GM23338 (cell line): ENCODE data around the gene HCN3. TPM values are rescaled to one million over a fixed set of nuclear protein-coding genes. Genes with fewer than 3 reads are reported as not detected.

Source experiments
- ATAC-seq: fragments of 200-7000 bp; cut with Tn5 transposase; 3 replicates; pipeline ENCODE4 v1.9.1; 2020
- DNase-seq: peaks from one replicate; pipeline ENCODE4 v3.0.0-alpha.2; 2015; ENCODE audit warnings: low spot score
- H2AFZ ChIP-seq: fragments of 200-600 bp; sonication (generic); 2 replicates; pipeline ENCODE4 v1.8.0; 2016; ENCODE audit warnings: antibody characterized with exemption, mild to moderate bottlenecking, moderate library complexity
- H3F3A ChIP-seq: fragments of 200-600 bp; sonication (generic); replicated peaks from 2 replicates; pipeline ENCODE4 v1.8.0; 2017; ENCODE audit warnings: antibody characterized with exemption, mixed run types, low read depth
- H3K27ac ChIP-seq: fragments of 200-600 bp; sonication (generic); 2 replicates; pipeline ENCODE4 v1.6.1; 2016; ENCODE audit warnings: low read depth
- H3K27me3 ChIP-seq: fragments of 200-600 bp; sonication (generic); 2 replicates; pipeline ENCODE4 v1.8.0; 2016; ENCODE audit warnings: mild to moderate bottlenecking, mixed run types, moderate library complexity; ENCODE audit not compliant: insufficient read depth
- H3K36me3 ChIP-seq: fragments of 200-600 bp; sonication (generic); 2 replicates; pipeline ENCODE4 v1.8.0; 2016; ENCODE audit warnings: mild to moderate bottlenecking; ENCODE audit not compliant: insufficient read depth
- H3K4me1 ChIP-seq: fragments of 200-600 bp; sonication (generic); 2 replicates; pipeline ENCODE4 v1.8.0; 2016; ENCODE audit warnings: mild to moderate bottlenecking, moderate library complexity; ENCODE audit not compliant: insufficient read depth
- H3K4me2 ChIP-seq: fragments of 200-600 bp; sonication (generic); 2 replicates; pipeline ENCODE4 v1.7.1; 2017; ENCODE audit warnings: mixed run types
- H3K4me3 ChIP-seq: fragments of 200-600 bp; sonication (generic); 2 replicates; pipeline ENCODE4 v1.6.1; 2016; ENCODE audit warnings: mixed run types
- H3K79me2 ChIP-seq: fragments of 200-600 bp; sonication (generic); replicated peaks from 2 replicates; pipeline ENCODE4 v1.8.0; 2017; ENCODE audit warnings: mild to moderate bottlenecking; ENCODE audit not compliant: insufficient read depth
- H3K9me2 ChIP-seq: fragments of 200-600 bp; sonication (generic); 2 replicates; pipeline ENCODE4 v1.8.0; 2017; ENCODE audit not compliant: insufficient read depth
- H4K20me1 ChIP-seq: fragments of 200-600 bp; sonication (generic); replicated peaks from 2 replicates; pipeline ENCODE4 v1.8.0; 2017; ENCODE audit warnings: mild to moderate bottlenecking; ENCODE audit not compliant: insufficient read depth
- H3K27ac Mint-ChIP-seq: 2 replicates; pipeline ENCODE4 v1.8.0; 2020; ENCODE audit warnings: inconsistent platforms, mild to moderate bottlenecking, moderate library complexity, mixed read lengths
- H3K27me3 Mint-ChIP-seq: 3 replicates; pipeline ENCODE4 v1.8.0; 2022; ENCODE audit warnings: low read depth, mild to moderate bottlenecking, moderate library complexity, mixed read lengths, inconsistent platforms; ENCODE audit not compliant: insufficient read depth, poor library complexity
- H3K36me3 Mint-ChIP-seq: 3 replicates; pipeline ENCODE4 v1.8.0; 2021; ENCODE audit warnings: low read depth, mild to moderate bottlenecking, inconsistent platforms, moderate library complexity, mixed read lengths
- H3K4me1 Mint-ChIP-seq: 3 replicates; pipeline ENCODE4 v1.8.0; 2020; ENCODE audit warnings: mild to moderate bottlenecking, inconsistent platforms, mixed read lengths
- H3K4me3 Mint-ChIP-seq: 3 replicates; pipeline ENCODE4 v1.8.0; 2021; ENCODE audit warnings: moderate library complexity, mild to moderate bottlenecking, inconsistent platforms, mixed read lengths
- H3K9me3 Mint-ChIP-seq: 3 replicates; pipeline ENCODE4 v1.8.0; 2020; ENCODE audit warnings: moderate library complexity, mild to moderate bottlenecking, inconsistent platforms, mixed read lengths
- CREB1 ChIP-seq: fragments of 250-450 bp; sonication (Bioruptor Pico); IDR thresholded peaks from 2 replicates; pipeline ENCODE4 v1.5.0; 2020; ENCODE audit warnings: low read depth, mild to moderate bottlenecking, moderate library complexity
- ETS1 ChIP-seq: IDR thresholded peaks from 2 replicates; pipeline ENCODE4 v1.6.1; 2016; ENCODE audit warnings: antibody characterized with exemption
- NANOG ChIP-seq: IDR thresholded peaks from 2 replicates; pipeline ENCODE4 v1.6.1; 2016; ENCODE audit warnings: antibody characterized with exemption, borderline replicate concordance
- ZNF331 ChIP-seq: fragments of 250-450 bp; sonication (Bioruptor Pico); IDR thresholded peaks from 2 replicates; pipeline ENCODE4 v1.5.0; 2020; ENCODE audit warnings: low read depth, mild to moderate bottlenecking, moderate library complexity
- ZNF462 ChIP-seq: fragments of 250-450 bp; sonication (Bioruptor Pico); IDR thresholded peaks from 2 replicates; pipeline ENCODE4 v1.5.0; 2020; ENCODE audit warnings: mild to moderate bottlenecking, moderate library complexity
- polyA plus RNA-seq: library from polyadenylated mRNA; unstranded; fragments of >200 nt; fragmentation: Nextera tagmentation; extraction: Ambion mirVana; gene quantifications from 2 replicates; pipeline ENCODE4 v1.2.1, GENCODE V29; 2016
- total RNA-seq: library from RNA; depleted of rRNA; stranded (reverse); fragments of >200 nt; shearing (Covaris generic); gene quantifications from 2 replicates; pipeline ENCODE4 v1.2.3, GENCODE V29; 2014
- TF ChIP-seq, protein P1 (sequence below): IDR thresholded peaks from one replicate; pipeline ENCODE4 v1.6.1; 2018; ENCODE audit warnings: antibody characterized with exemption; ENCODE audit not compliant: unreplicated experiment
- TF ChIP-seq, protein P2 (sequence below), 2 experiments: fragments of 200-600 bp in 1 of 2; sonication (generic) in 1 of 2; conservative IDR thresholded peaks; 2 replicates each; pipeline versions ENCODE4 v1.5.1 to v1.6.1; 2016 to 2017; ENCODE audit warnings: antibody characterized with exemption in 2 of 2, low read depth in 2 of 2, mild to moderate bottlenecking in 2 of 2, moderate library complexity in 1 of 2

HCN3 gene
- total and polyA plus RNA-seq, 2 experiments from 2014 or later, result 3.4 to 4.9 TPM

DNA sequence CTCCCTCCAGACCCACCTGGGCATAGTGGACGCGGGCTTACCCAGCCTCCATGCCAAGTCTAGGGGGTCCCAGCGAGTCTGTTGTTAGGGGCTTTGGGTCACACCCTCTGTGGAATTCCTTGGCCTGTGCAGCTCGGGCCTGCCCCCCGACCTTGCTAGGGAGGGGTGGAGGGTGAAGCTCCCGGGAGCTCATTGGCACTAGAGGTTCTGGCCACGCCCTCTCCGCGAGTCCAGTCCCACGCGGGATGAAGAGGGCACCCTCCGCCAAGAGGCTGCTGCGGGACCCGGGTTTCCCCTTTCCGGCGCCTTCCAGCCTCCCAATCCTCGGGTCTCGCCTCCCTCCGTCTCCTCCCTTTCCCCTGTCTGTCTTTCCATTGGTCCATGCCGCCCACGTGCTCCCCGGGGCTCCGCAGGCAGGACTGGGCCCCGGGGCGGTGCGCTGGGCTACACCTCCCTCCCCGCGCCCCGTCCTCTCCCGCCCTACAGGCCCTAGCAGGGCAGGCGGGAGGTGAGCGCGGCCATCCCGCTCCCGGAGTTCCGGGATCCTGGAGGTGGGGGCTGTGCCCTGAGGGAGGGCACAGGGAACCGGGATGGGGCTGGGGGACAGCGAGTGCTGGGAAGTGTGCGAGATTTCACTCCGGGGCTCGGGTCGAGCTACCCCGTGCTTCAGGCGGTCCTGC lies 46.9 kb downstream of the HCN3 start (continued):
- TF ChIP-seq, protein P1, sequence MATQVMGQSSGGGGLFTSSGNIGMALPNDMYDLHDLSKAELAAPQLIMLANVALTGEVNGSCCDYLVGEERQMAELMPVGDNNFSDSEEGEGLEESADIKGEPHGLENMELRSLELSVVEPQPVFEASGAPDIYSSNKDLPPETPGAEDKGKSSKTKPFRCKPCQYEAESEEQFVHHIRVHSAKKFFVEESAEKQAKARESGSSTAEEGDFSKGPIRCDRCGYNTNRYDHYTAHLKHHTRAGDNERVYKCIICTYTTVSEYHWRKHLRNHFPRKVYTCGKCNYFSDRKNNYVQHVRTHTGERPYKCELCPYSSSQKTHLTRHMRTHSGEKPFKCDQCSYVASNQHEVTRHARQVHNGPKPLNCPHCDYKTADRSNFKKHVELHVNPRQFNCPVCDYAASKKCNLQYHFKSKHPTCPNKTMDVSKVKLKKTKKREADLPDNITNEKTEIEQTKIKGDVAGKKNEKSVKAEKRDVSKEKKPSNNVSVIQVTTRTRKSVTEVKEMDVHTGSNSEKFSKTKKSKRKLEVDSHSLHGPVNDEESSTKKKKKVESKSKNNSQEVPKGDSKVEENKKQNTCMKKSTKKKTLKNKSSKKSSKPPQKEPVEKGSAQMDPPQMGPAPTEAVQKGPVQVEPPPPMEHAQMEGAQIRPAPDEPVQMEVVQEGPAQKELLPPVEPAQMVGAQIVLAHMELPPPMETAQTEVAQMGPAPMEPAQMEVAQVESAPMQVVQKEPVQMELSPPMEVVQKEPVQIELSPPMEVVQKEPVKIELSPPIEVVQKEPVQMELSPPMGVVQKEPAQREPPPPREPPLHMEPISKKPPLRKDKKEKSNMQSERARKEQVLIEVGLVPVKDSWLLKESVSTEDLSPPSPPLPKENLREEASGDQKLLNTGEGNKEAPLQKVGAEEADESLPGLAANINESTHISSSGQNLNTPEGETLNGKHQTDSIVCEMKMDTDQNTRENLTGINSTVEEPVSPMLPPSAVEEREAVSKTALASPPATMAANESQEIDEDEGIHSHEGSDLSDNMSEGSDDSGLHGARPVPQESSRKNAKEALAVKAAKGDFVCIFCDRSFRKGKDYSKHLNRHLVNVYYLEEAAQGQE, result peak; percentile 7
- TF ChIP-seq ETS1, result peak; percentile 27; the same call in 1 of the 2 replicates
- TF ChIP-seq, protein P2, sequence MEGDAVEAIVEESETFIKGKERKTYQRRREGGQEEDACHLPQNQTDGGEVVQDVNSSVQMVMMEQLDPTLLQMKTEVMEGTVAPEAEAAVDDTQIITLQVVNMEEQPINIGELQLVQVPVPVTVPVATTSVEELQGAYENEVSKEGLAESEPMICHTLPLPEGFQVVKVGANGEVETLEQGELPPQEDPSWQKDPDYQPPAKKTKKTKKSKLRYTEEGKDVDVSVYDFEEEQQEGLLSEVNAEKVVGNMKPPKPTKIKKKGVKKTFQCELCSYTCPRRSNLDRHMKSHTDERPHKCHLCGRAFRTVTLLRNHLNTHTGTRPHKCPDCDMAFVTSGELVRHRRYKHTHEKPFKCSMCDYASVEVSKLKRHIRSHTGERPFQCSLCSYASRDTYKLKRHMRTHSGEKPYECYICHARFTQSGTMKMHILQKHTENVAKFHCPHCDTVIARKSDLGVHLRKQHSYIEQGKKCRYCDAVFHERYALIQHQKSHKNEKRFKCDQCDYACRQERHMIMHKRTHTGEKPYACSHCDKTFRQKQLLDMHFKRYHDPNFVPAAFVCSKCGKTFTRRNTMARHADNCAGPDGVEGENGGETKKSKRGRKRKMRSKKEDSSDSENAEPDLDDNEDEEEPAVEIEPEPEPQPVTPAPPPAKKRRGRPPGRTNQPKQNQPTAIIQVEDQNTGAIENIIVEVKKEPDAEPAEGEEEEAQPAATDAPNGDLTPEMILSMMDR (conservative IDR thresholded peaks at IDR 0.05; ENCODE audit: low read depth in 2 of 2), result no peak

DNA sequence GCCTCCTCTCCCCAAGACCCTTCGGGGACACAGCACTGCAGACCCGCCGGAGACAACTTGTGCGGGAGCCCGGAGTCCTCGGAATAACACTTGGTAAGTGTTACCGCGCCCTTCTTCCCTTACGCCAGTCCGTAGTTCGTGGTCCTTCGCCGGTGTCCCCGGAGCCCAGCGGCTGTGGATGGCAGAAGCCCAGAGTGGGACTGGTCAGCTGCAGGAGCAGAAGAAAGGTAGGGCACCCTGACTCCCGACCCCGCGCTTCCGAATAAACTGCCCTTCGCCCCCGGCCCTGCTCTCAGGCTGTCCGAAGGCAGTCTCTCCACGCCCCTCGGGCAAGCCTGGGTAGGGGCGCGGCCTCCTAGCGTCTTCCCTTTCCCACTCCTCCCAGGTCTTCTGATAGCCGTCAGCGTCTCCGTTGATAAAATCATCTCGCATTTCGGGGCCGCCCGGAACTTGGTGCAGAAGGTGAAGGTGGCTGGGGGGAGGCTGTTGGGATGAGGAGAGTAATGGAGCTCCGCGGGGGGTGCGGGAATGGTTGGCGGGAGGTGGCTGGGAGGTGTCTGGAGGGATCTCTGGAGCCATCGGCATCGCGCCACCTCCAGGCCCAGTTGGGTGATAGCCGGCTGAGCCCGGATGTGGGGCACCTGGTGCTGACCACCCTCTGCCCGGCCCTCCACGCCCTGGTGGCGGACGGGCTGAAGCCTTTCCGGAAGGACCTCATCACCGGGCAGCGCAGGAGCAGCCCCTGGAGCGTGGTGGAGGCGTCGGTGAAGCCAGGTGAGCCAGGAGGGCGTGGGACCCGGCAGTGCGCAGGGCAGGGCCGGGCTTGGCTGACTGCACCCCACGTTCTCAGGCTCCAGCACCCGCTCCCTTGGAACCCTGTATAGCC lies 47.7 kb downstream of the HCN3 start:
- peak overlapping the region; percentile 95 for H2AFZ ChIP-seq
- H3K4me1 ChIP-seq, result peaks cover 24% of the 10 kb centered on the region
- H3F3A ChIP-seq, result peaks cover 26% of the 10 kb centered on the region
- H3K4me2 ChIP-seq, result peak overlapping the region; percentile 99
- peaks cover 7% of the 10 kb centered on the region for H3K27me3 ChIP-seq
- peak overlapping the region; percentile 78 for H3K27ac ChIP-seq
- 0 out of 2 replicates have a peak, but pooled peaks cover 5% of the 10 kb centered on the region for H3K79me2 ChIP-seq
- Mint-ChIP-seq H3K27me3 (peaks cover 18% of the 10 kb centered on the region), H3K36me3 (peaks cover 22% of the 10 kb centered on the region), H3K4me3 (peak overlapping the region; percentile 95), H3K4me1 (peaks cover 31% of the 10 kb centered on the region), H3K27ac (peak overlapping the region; percentile 68; the same call in 1 of the 2 replicates), H3K9me3 (no peaks in the 10 kb centered on the region)
- H4K20me1 ChIP-seq, result no peaks in the 10 kb centered on the region; the same call in 1 of the 2 replicates
- H3K4me3 ChIP-seq, result peak overlapping the region; percentile 99
- peaks cover 16% of the 10 kb centered on the region for H3K36me3 ChIP-seq
- H3K9me2 ChIP-seq, result no peaks in the 10 kb centered on the region
- DNase-seq (peak; percentile 94), ATAC-seq (peak; percentile 44)
- TF ChIP-seq ETS1, result no peak; the same call in 1 of the 2 replicates
- 0 out of 2 replicates have a peak, but pooled peaks have one; percentile 15 for TF ChIP-seq NANOG
- no peak for TF ChIP-seq ZNF462
- no peak for TF ChIP-seq ZNF331 (CRISPR knock-in tag)
- TF ChIP-seq CREB1, result 0 out of 2 replicates have a peak, but pooled peaks have one; percentile 6
